Stimulated activated CD8-positive, alpha-beta memory T cell treated with anti-CD3 and anti-CD28 coated beads, Interleukin-7, amount 100 ng/mL, for 1 hour (primary cell): Measurements from ENCODE around the gene ASTN2.

Experiments used
- DNase-seq, 2 donors: peaks; one replicate each; pipeline ENCODE4 v3.0.0-alpha.2; 2020; ENCODE audit warnings: low read depth in 2 of 2

The ASTN2 gene

DNA sequence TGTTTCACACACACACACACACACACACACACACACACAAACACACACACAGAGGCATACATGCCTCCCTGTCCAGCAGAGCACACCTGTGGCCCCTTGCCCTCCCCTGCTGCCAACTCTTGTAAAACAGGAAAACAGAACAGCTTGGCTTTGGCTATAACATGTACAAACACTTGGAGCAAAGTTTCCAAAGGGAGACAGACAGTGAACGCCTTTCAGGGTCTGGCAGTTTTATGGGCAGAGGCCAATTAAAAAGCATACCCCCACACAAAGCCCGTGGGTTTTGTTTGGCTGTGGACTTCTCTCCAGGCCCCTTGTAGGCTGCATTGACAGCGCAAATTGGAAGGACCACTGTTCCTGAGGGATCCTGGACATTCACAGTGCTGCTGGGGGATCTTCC lies 995.7 kb downstream of the ASTN2 start:
- no peak for DNase-seq

DNA sequence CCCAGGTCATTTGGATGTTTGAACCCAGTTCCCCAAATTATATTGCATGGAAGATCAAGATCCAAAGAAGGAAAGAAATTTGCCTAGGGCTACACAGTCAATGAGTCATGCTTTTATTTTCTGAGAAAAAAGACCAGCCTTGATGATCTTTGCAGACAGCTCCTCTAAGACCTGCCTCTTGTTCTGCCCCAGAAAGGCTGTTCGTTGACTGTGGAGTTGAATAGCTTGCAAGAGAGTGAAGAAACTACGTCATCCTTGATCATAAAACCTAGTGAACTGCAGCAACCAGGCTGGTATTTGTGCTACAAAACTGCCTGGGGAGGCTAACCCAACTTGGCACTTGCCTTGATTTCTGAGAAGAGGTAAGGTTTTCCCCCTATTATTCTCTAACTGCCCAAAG lies 997.4 kb downstream of the ASTN2 start:
- DNase-seq, result no peak

DNA sequence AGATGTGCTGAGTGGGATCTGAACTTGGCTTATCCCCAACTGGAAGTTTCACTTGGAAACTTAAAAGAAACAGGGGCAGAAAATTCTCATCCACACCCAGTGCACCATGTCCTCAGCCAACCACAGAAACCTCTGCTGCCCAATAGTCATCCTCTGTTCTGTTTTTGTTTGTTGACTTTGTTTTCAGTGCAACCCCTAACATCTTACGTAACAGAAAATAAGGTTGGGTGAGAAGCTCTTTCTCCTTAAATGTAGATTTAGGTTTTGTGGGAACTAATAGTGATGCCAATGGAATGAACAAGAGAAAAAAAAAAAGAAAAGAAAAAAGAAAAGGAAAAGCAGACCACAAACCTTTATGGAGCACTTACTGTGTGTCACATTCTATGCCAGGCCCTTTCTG lies 998.4 kb downstream of the ASTN2 start:
- no peak for DNase-seq

- DNase-seq, result no peak
Measured at GRCh38 chr9:116414374-116414773, 1000.5 kb downstream of the ASTN2 start.

GRCh38 chr9:116411506-116411905 lies 1003.4 kb downstream of the ASTN2 start:
- DNase-seq, result no peak

DNA sequence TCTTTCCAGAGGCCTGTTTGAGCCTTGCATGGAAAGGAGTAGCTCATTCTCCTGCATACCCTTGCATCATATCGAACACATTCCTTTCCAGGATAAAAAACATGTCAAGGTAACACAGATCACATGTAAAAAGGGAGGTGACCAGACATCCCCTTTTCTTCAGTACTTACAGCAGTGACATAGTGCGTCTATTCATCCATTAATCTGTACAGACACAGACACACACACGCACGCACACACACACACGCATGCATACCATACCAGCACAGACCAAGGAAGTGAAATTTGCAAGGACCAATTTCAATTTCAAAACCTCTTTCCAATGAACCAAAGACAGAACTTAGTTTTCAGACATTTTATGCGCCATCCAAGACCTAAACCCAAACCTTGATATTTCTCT lies 1005.2 kb downstream of the ASTN2 start:
- no peak for DNase-seq

DNA sequence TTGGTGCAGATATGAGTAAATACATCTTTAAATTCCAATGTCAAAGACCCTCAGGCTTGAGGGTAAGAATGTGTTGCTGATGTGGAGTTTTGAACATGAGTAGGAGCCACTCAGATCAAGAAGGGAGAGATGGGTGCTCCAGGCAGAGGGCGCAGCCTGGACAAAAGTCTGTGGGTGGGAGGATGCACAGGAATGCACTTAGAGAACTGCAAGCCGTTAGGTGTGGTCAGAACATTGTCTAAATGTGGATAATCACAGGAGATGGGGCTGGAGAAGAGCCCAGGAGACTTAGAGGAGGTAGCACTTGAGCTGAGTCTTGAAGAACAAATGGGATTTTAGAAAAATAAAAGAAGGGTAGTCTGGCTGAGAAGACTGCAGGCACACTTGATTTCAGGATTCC lies 1005.7 kb downstream of the ASTN2 start:
- no peak for DNase-seq

DNA sequence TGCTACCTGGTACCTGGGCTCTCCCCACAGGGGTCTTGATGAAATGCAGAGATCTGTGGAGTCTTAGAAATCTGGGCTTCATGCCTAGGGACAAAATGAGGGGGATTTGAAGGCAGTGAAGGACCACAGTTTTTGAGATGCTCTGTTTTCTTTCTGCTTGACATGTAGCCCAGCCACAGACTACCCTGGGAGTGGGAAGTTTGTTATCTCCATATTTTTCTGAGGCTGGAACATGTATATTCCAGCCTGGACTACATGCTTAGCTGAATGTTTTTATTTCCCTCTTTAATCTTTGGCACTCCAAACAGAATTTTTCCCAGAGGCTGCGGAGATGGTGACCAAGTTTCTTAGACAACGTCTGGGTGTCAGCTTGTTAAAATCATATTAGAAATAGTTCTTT lies 1008.4 kb downstream of the ASTN2 start:
- DNase-seq, result no peak

DNA sequence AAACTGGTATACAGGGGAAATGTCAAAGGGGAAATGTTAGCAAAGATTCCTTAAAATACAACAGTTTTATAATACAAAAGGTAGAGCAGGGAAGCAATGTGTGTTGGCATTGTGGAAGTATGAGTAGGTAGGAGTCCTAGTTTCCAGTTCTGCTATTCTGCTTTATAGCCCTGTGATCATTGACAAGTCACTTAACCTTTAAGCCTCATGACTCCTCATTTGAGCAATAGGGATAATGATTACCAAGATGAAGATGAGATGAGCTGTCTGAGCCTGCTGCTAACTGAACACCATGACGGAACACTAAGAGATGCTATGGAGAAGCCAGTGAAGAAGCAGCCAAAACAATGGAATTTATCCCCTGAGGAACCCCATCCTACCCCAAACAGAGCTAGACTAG lies 1009.5 kb downstream of the ASTN2 start:
- DNase-seq, result no peak

- DNase-seq, result no peak
Measured at GRCh38 chr9:116404228-116404627, 1010.6 kb downstream of the ASTN2 start.

DNA sequence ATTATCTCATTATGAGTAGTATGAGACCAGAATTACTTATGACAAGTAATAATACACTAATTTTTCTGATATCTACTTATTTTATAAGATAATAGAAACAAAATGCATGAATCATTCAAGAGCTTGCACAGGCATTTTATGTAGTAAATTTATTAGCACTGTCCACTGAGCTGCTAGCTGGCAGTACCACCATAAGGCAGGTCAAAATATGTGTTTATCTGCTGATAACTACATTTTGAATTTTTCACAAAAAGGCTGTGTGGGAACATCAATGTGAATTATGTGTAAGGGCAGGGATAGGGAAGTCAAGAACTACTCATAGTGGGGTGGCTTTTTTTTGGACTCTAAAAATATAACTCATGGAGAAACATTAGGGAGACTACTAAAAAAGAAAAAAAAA lies 1011.7 kb downstream of the ASTN2 start:
- DNase-seq, result no peak

GRCh38 chr9:116395699-116396037 lies 1019.2 kb downstream of the ASTN2 start:
- DNase-seq, result no peak

- no peak for DNase-seq
Measured at GRCh38 chr9:116394894-116395698, 1019.8 kb downstream of the ASTN2 start.

DNA sequence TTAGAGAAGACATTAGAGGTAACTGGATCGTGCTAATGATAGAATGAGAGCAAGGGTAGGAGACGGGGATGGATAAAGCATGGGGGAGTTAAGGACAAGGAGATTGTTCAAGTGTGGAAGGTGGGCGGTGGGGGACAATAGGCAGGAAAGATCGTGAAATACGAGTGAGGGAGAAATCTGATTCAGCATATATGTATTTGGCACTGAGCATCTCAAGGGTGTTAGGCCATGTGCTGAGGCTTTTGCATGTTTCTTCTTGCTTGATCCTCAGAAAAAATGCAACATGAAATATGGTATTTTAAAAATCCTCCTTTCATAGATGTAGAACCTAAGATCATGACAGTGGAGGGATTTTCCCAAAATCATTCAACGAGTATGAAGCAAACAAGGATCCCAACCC lies 1020.8 kb downstream of the ASTN2 start:
- DNase-seq, result no peak

DNA sequence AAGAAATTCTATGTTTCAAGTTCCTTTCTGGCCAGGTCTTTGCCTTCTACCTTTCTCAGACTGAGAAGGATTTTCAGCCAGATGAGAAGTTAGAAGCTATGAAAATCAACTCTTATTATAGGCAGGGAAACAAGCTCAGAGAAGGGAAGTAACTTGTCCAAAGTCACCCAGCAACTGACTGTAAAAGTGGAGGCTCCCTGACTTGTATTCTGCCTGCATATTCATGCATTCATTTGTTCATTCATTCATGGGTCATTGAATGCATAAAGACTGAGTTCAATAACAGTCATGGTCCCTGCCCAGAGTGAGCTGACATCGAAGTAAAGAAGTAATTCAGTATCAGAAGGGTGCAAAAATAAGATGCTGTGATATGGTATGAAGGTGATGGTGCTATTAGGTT lies 1021.7 kb downstream of the ASTN2 start:
- DNase-seq, result no peak

DNA sequence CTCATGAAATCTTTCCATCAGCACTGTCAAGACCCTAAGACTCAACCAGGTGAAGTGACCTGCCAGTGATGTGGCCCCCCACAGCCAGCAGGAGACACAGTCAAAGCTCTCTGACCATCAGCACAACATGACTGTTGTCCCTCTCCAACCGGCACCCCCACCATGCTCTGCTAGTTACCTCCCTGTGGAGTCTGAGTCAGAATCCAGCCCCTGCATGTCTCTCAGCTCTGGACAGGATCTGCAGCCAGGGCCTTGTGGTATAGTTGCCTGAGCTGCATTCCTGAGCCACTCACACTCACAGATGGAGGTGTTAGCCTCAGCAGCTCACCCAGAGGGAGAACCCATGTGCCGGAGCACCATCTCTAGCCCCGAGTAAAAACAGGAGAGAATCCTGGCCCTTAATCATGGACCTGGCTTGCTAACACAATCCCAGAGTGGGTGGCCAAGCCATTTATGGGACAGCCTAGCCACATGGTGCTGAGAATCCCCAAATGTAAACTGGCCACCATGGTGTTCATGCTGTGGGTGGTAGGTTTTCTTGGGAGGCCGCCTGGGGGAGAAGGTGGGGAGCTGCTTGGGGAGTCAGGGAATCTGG lies 1023.5 kb downstream of the ASTN2 start:
- DNase-seq, result no peak

DNA sequence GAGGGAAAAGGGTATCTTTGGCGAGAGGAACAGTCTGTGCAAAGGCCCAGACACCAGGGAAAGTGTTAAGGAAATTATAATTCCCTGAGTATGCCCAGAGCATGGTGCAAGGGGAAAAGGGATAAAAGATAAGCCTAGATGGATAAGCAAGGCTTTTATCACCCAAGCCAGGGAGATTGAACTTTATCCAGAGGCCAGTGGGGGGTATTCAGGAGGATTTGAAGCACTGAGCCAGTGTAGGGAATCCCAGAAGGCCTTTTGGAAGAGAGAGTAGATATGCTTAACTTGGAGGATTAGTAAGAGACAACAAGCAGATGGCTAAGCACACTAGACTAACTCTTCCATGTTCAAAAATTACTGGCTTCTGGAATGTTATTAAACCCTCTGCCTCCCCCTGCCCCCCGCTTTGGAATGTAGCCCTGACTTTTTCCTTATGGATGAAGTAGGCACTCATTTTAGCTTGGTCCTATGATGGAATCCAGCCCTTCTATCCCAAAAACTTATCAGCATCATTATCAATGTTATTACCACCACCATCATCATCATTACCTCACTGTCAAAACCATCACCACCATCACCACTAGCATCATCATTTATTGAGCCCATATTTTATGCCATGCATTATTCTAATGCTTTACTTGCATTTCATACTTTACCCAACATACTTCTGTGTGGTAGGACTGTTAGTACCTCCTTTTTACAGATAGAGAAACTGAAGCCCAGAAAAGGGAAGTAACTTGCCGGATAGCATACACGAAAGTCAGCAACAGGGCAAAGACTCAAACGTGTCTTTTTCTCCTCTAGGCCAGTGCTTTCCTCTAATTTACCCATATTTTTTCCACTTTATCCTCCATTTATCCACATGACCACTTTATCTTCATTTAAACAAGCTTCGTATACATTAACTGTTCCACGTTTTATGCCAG lies 1024.3 kb downstream of the ASTN2 start:
- no peak for DNase-seq

- DNase-seq, result no peak
Measured at GRCh38 chr9:116389541-116390302, 1025.1 kb downstream of the ASTN2 start.

DNA sequence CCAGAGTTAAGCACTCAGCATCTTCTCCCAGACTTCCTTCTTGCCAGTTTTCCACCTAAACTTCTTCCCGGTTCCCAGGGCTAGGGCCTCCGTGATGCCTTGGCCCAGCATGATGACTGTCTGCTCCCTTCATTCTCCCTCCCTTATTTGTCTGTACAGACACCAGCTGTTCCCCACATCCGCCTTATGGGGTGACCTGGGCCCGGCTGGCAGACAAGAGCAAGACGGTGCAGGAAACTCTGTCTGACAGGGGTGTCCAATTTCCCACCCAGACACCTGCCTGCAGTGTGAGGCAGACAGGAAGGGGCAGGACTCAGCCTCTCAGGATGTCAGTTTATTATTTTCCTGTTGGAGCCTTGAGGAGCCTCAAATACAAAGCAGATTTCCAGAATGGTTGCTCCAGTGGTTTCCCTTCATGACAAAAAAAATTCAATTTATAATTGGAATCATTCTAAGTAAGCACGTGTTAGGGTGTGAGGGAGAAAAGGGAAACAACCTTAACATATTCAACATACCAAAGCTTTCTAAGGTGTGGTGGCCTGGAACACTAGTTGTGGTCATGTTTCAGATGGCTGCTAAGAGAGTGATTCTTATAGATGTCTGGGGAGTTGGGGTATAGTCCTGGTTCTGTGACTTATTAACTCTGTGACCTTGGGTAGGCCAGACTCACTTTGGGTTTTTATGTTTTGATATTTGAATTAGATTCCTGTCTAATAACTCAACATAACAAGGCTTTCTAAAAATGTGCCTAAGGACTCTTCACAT lies 1026.7 kb downstream of the ASTN2 start:
- DNase-seq, result no peak

DNA sequence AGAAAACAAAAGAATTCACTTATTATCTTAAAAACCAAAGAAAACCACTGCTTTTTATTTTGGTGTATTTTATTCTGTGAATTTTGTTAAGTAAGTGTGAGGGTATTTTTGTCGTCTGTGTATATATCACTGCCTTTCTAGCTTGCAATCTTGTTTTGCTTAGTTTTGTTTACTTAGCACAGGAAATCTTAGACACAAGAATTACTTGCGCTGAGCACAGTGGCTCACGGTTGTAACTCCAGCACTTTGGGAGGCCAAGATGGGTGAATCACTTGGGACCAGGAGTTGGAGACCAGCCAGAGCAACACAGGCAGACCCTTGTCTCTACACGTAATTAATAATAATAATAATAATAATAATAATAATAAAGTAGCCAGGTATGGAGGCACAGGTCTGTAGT lies 1030.9 kb downstream of the ASTN2 start:
- DNase-seq, result no peak

GRCh38 chr9:116383133-116383532 lies 1031.7 kb downstream of the ASTN2 start:
- DNase-seq, result no peak
